GM21390 (cell line): ENCODE data around the gene YTHDF1.

ENCODE experiments used
- ATAC-seq: cut with Tn5 transposase; IDR thresholded peaks from one replicate; pipeline ENCODE4 v1.9.1; 2021; ENCODE audit not compliant: unreplicated experiment

Gene YTHDF1

DNA sequence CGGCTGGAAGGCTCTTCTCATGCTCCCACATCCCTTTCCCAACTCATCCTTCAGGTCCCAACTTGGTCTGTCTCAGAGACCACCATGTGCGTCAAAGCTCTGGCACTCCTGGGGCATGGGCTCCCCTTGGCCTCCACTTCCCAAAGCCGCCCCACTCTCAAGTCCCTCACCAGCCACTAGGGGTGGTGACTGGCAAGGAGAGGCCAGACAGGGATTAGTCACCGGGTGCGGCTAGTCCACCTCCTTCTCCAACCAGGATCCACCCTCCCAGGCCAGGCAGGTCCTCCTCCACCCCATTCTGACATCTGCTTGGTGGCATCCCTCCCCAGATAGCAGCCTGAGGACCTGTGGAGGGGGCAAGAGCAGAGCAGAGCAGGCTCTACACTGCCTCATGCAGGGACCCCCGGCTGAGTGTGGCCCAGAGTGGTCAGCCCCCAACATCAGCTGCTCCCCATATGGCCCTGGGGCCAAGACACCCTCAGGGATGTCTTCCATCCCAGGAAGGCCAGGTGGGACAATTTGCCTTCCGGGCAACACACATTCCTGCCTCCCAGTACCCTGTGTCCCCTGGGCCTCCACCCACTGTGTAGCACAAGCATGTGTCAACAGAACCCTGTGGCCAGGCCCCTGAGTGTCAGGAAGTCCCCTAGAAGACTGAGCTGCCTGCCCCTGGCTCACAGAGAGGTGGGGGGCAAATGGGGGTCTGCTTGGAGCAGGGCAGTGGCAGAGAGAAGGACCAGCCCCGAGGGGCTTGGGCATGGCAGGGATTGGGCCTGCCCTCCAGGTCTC, 29.2 kb downstream of the YTHDF1 start:
- ATAC-seq: no peak

DNA sequence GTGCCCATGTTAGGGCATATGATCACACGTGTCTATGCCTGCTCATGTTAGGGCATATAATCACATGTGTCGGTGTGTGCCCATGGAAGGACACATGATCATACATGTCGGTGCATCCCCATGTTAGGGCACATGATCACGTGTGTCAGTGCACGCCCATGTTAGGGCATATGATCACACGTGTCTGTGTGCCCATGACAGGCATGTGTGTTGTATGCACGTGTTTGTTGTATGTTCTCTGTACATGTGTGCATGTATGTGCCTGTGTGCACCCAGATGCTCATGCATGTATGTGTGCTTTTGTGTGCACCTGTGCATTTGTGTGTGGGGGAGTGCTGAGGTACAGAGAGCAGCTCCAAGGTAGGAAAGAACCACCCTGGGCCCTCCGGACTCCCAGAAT, 29.8 kb downstream of the YTHDF1 start:
- no peak for ATAC-seq

- no peak for ATAC-seq
Observed at GRCh38 chr20:63185215-63185796, 30.6 kb downstream of the YTHDF1 start.

DNA sequence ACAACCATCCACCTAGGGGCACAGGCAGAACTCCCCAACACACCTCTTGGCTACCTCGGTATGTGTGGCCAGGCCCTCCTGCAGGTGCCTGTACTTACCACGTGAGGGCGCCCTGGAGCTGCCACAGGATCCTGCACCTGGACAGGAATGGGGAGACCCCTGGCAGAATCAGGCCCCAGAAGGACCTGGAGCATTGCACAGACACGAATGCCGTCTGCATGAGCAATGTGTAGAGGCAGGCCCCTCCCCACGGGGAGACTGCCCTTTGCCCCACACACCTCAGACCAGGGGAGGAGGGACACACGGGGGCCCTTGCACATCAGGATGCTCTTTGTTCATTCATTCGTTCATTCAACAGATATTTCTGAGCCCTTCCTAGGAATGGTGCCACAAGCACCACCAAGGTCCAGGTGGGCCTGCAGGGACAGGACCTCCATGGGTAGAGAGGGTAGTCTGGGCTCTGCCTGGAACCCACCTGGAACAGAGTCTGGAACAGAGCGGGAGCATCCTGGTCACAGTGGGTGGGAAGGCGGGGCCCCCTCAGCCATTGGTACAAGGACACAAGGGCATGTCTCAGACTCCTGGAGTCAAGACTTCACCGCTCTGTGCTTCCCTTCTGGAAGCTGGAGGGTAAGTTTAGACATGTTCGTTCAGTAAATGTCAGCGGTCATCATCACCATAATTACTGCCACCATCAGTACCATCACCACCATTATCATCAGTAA, 32.3 kb downstream of the YTHDF1 start:
- no peak for ATAC-seq

DNA sequence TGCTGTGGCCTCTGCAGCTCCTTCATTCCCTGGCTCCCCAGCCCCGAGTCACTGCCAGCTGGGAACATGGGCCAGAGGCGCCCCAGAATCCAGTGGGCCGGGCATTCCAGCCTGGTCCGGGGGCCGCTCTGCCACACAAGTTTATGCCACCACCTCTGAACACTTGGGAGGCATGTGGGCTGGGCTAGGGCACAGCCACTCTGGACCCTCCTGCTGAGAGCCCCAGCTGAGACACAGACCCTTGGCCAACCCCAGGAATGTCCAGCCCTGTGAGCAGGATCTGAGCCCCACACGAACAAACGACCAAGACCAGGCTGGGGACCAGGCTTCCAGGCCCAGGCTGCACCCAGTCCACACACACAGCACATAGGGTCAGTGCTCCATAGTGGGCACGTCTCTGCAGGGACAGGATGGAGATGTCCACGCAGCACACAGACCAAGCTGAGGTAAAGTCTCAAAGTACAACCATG, 33.0 kb downstream of the YTHDF1 start:
- ATAC-seq: no peak

DNA sequence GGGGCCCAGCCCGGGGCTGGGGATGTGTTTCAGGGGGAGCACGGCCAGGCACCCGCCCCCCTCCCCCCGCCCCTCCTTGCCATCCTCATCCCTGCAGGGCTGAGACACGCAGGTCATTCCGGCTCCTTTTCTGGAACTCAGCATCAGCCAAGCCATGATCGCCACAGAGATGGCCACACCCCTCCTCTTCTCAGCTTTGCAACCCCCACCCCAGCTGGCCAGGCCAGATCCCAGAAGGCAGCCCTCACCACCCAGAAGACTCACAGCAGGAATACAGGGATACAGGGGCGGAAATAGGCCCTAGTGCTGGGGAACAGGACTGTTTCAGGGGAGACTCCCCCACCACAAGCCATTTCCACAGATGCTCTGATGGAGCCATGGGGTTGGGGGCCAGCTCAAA, 33.5 kb downstream of the YTHDF1 start:
- no peak for ATAC-seq

DNA sequence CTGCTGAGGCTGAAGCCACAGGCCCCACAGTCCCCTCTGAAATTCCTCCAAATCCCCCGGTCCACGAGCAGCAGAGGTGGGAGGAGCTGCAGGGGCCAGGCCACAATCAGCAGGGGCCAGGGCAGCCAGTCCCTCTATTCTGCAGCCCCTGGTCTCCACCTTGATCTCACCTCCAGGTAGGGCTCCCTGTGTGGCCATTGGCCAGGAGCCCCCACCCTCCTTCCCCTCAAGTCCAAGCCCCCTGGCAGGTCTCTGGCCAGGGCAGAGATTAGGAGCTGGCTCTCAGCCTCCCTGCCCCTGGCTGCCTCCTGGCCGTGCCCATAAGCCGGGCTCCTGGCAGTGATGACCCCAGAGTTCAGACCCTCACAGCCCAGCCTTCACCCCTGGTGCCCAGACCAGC, 34.7 kb downstream of the YTHDF1 start:
- no peak for ATAC-seq

DNA sequence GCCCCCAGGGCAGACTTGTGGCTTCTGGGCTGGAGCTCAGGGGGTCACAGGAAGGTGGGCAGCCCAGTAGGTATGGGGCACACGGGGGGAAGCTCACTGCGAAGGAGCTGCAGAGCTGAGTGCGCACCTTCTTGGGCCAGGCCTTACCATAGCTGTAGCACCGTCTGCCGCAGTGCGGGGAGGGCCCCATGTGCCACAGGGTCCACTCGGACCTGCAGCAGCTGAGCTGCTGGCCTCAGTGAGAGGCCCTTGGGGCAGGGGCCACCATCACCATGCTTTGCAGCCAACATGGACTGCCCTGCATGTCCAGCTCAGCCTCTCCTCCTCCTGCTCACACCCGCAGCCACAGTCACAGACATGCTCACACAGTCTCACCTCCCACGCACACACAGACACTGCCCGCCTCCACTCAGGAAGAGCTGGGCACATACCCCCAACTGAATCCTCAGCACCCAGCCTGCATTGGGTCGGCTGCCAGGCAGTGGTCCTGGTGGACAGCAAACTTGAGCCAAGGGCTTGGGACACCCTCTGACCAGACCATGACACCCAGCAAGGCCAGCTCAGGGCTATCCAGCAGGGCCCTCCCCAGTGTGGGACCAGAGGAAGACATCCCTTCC, 35.3 kb downstream of the YTHDF1 start:
- no peak for ATAC-seq

DNA sequence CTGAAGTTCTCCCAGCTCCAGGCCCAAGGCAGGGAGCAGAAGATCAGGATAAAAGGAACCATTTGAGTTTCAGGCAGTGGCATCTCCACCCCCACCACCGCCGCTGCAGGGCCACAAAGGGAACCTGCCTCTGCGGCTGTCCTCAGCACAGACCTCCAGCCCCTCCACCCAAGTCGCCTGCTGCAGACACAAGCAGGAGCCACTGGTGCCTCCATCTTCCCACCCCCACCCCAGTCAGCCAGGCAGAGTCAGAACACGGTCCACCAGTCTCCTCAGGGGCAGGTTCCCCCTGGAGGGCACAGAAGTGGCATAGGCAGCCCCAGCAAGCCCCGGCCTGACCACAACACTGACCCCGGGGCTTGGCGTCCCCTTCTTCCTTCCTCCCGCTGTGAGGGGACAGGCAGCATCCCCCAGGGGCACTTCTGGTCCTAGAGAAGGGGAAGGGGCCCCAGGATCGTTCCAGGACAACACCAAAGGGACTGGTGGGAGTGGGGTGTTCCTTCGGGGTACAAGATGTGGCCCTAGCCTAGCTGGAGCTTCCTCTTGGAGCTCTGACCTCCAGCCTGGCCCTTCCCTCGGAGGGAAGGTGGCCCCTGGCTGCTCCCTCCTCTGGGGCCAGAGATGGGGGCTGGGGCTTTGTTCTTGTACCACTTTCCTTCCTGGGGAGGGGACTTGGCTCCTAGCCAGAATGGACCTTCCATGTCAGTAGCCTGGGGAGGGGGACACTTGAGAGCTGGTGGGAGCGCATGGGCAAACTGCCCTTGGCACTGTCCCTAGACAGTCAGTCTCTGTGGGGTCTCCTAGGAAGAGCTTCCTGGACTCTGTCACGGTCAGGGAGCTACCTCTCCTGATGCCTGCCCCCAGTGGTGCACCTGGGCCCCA, 36.0 kb downstream of the YTHDF1 start:
- ATAC-seq: no peak

GRCh38 chr20:63178889-63179686, 36.8 kb downstream of the YTHDF1 start:
- no peak for ATAC-seq

DNA sequence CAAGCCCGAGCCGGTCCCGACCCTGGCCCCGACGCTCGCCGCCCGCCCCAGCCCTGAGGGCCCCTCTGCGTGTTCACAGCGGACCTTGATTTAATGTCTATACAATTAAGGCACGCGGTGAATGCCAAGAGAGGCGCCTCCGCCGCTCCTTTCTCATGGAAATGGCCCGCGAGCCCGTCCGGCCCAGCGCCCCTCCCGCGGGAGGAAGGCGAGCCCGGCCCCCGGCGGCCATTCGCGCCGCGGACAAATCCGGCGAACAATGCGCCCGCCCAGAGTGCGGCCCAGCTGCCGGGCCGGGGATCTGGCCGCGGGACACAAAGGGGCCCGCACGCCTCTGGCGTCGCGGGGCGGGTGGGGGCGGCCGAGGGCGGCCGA, 37.5 kb downstream of the YTHDF1 start:
- no peak for ATAC-seq

DNA sequence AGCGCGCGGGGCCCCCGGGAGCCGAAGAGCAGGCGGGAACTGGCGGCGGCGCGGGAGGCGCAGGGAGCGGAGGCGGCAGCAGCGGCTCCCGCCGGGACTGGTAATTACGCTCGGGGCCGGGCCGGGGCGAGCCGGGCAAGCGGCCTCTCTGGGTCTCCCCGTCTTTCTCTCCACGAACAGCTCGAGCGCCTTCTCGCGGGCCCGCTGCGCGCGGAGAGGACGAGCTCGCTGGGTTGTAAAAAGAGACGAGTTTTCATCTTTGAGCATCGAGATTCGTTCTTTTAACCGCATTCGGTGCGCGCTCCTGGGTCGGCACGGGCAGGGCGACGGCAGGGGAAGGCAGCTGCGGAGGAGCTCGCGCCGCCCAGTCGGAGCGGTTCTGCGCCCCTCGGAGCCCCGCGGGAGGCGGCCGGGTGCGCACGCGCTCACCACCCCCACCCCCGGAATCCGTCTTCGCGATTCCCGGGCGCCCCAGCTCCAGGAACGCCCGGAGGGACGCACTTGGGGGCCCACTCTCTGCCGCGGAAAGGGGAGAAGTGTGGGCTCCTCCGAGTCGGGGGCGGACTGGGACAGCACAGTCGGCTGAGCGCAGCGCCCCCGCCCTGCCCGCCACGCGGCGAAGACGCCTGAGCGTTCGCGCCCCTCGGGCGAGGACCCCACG, 38.0 kb downstream of the YTHDF1 start:
- no peak for ATAC-seq

DNA sequence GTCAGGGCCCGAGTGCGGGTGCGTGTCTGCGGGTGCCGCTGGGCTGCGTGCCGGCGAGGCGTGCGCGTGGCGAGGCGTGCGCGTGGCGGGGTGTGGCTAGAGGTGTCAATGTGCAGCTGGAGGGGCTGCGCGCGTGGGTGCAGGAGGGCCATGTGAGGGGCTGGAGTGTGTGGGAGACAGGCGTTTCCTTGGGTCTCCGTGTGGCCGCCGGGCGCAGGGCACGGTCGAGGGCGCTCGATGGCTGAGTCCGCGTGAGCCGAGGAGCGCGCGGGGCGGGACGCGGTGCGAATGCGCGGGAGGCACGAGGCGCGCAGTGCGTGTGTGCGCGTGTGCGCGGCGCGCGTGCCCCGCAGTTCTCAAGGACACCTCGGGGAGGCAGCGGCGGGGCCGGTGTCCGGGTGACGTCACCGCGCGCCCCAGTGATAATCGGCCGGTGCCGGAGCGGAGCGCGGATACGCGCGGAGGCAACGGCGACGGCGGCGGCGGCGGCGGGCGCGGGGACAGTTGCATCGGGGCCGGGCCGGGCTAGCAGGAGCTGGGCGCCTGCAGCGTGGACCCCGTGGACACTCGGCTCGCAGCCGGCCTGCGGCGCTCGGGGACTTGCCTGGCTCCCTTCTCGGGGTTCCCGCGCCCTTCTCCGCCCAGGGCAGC, 38.7 kb downstream of the YTHDF1 start:
- no peak for ATAC-seq

DNA sequence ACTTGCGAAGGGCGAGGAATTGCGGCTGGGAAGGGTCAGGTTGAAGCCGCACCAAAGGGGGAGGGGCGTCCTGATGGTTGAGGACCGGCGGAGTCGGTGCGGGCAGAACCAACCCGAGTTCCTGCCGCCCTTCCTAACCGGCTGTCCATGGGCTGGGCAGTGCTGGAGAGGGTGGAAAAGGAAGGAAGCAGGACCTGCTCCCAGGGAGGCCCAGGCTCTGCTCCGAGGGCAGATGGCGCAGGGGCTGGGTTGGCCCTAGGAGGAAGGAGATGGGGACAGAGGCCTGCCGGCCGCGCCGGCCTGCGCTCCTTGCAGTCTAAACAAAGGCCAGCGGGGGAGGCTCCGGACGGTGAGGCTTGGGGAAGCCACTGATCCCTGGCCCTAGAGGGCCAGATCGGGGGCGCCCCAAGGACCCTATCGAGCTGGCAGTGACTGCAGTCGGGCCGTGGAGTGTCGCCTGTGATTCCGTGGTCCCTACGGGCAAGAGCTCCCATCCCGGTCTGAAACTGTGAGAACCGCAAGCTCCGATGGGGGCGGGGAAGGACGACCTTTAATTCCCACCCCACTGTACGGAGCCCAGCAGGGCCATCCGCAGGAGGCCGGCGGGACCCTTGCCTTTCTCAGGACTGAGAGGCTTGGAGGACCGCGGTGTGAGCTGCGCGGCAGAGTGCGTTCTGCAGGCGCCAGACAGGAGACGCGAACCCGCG, 39.4 kb downstream of the YTHDF1 start:
- no peak for ATAC-seq

DNA sequence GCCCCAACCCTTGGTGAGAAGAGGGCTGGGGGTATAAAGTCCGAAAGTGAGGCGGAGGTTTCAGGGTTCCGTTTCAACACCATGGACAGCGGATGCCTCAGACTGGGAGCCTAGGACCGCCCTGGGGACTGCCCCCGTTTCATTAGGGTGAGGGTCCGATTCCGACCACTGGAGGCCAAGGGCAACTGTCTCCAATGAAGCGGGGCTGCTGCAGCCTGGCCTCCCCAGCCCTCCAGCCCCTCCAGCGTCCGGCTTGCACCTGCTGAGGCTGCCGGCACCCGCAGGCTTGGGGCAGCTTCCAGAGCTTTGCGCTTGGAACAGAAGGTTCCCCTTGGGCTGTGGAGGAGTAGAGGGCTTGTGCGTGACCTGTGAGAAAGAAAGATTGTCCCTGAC, 39.9 kb downstream of the YTHDF1 start:
- ATAC-seq: no peak

DNA sequence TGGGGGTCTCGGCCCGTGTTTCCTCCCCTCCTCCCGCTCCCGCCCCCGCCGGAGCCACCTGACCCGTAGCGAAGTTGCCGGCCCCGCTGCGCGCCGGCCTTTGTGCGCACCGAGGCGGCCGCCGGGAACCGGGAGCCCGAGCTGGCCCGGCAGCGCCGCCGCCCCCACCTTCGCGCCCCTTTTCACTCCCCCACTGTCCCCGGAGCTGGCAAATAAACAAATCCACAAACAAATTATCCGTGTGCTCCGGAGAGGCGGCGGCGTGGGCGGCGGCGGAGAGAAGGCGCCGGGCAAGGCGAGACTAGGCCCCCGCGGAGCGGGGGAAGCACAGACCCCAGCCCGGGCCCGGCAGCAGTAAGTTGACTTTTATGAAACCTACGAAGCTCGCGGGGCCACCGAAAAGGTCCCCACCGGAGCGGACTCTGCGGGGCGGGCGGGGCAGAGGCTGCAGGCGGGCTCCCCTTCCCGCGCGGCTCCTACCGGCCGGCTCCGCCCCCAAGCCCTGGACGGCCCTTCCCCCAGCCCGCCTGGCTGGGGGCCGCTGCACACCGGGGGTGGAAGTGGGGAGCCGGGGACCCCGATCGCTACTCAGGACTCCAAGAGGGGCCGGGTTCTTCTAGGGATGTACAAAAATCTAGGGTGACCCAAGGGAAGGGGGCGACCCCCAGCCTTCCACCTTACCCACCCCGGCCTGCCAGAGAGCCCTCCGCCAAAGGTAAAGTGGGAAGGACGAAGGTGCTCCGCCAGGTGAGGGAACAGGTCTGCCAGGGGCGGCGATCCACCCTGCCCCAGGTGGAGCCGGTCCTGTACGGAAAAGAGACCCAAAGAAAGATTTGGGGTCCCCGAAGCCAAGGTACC, 40.7 kb downstream of the YTHDF1 start:
- ATAC-seq: no peak

DNA sequence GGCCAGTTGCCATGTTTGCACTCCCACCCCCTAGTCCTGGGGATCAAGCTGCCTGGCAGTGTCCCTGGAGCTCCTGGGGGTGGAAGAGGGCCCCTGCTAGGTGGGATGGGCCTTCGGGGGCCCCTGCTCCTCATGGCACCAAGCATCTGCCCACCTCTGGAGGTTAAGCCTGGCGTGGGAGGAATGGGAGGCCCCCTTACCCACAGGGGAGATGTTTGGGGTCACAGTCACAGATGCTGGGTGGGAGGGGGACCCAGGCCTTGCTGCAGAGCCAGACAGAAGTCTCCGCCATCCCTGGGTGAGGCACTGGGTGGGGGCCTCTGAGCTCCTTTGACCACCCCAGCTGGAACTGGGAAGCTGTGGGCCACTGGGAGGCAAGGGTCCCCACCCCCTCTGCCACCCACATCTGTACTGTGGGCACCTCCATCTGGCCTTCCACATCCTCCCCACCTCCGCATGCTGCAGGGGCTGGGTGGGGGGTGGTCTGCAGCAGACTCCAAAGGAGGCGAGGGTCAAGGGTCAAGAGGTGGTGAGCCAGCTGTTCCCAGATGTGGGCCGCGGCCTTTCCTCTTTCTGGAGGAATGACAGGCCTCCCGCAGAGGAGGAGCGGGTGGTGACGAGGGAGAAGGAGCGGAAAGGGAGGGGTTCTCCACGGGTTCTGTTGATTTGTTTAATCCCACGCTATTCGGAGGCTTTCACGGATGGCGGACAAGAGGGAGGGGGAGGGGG, 41.5 kb downstream of the YTHDF1 start:
- ATAC-seq: no peak
